Peyer's patch (tissue), 4 donors: ENCODE results near the gene KCNN1.
"Not testable (repeated sequence)": the region's sequence is repeated elsewhere in the genome, so short reads cannot be mapped to it uniquely, and the experiment has no call there.

Source experiments
- CTCF ChIP-seq, 6 experiments: fragments of 450-650 bp in 4 of 6; fragments of 200-600 bp in 2 of 6; sonication (generic) in 1 of 6; IDR thresholded peaks; one replicate each; pipeline ENCODE4 v1.5.1; 2017 to 2019; ENCODE audit warnings: antibody characterized with exemption in 6 of 6, mild to moderate bottlenecking in 3 of 6, moderate library complexity in 1 of 6
- POLR2A ChIP-seq, 2 donors: fragments of 450-650 bp; IDR thresholded peaks; one replicate each; pipeline ENCODE4 v1.5.1; 2017; ENCODE audit warnings: antibody characterized with exemption in 2 of 2, mild to moderate bottlenecking in 2 of 2, moderate library complexity in 2 of 2

- not testable (repeated sequence) for TF ChIP-seq CTCF, POLR2A (IDR thresholded peaks at IDR 0.05)
Observed at GRCh38 chr19:17986569-17986968, 19.7 kb downstream of the KCNN1 start.
